ENCODE measurements around the gene SLC25A17.

GRCh38 chr22:40764763-40765441 lies 54.2 kb downstream of the SLC25A17 start:
- TF ChIP-seq CTCF (IDR thresholded peaks at IDR 0.05) (no peak), POLR2A (IDR thresholded peaks at IDR 0.05) (no peak)

All from esophagus squamous epithelium (tissue), 4 donors.